ENCODE measurements around the gene VWA3B.

The VWA3B gene

GRCh38 chr2:98346311-98347236, 259.6 kb downstream of the VWA3B start, which contains the start of gene CNGA3:
CNGA3 (plus strand) TSS chr2:98346456; CDS start chr2:98369976, 23,520 bp downstream.
- H3K4me3 ChIP-seq (ENCODE audit: control insufficient read depth, low read depth, low read length) = peak within 1 kb of the TSS; percentile 19
- no peak for TF ChIP-seq CTCF (conservative IDR thresholded peaks at IDR 0.05; ENCODE audit: control insufficient read depth, insufficient read depth, low read depth, low read length)
- peak; percentile 8 for DNase-seq (ENCODE audit: low read depth)

GRCh38 chr2:98347298-98348065, 260.5 kb downstream of the VWA3B start:
- no peak overlapping the region for H3K4me3 ChIP-seq (ENCODE audit: control insufficient read depth, low read depth, low read length)
- no peak for TF ChIP-seq CTCF (conservative IDR thresholded peaks at IDR 0.05; ENCODE audit: control insufficient read depth, insufficient read depth, low read depth, low read length)
- no peak for DNase-seq (ENCODE audit: low read depth)

DNA sequence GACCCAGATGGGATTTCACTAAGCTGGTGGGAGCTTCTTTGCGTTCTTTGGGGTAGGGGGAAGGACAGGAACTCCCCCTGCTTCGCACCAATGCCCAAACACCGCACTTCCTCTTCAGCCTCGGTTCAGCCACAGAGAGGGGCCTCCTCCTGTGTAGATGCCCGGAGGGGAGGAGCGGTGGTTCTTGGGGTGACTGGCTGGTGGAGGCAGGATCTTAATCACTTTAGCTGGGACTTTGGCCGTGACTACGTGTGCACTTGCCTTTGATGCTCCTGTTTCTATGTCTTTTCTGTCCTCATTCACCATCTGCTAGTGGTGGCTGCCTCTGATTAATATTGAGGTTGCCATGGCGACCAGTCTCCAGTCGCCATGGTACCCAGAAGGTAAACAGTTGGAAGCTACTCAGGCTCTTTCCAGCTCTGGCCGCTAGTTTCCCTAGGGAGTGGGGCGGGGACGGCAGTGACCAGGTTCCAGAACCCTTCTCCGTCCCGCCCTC, 261.1 kb downstream of the VWA3B start:
- H3K4me3 ChIP-seq (ENCODE audit: control insufficient read depth, low read depth, low read length) = no peak overlapping the region
- DNase-seq (ENCODE audit: low read depth) = no peak
- TF ChIP-seq CTCF (conservative IDR thresholded peaks at IDR 0.05; ENCODE audit: control insufficient read depth, insufficient read depth, low read depth, low read length) = no peak

GRCh38 chr2:98350411-98350810, 263.4 kb downstream of the VWA3B start:
- H3K4me3 ChIP-seq (ENCODE audit: control insufficient read depth, low read depth, low read length) = no peak overlapping the region
- no peak for DNase-seq (ENCODE audit: low read depth)
- no peak for TF ChIP-seq CTCF (conservative IDR thresholded peaks at IDR 0.05; ENCODE audit: control insufficient read depth, insufficient read depth, low read depth, low read length)

- H3K4me3 ChIP-seq (ENCODE audit: control insufficient read depth, low read depth, low read length) = no peak overlapping the region
- TF ChIP-seq CTCF (conservative IDR thresholded peaks at IDR 0.05; ENCODE audit: control insufficient read depth, insufficient read depth, low read depth, low read length) = no peak
- no peak for DNase-seq (ENCODE audit: low read depth)
Measured at GRCh38 chr2:98355881-98356280, 268.9 kb downstream of the VWA3B start.

DNA sequence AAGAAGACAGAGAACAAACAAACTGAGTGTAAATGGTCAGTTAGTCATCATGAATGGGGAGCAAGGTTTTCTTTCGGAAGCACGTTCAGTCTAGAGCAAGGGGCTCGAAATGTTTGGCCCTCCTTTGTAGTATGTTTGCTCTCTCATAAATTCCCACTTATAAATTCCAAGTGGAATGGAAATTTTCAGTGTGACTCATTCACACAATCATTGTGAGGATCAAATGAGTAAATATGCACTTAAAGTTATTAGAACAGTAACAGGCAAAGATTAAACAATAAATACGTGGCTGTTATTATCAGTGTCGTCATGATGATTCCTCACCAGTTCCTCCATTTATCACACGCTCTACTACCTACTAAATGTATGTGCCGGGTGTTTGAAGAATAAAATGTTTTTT, 269.8 kb downstream of the VWA3B start:
- no peak overlapping the region for H3K4me3 ChIP-seq (ENCODE audit: control insufficient read depth, low read depth, low read length)
- TF ChIP-seq CTCF (conservative IDR thresholded peaks at IDR 0.05; ENCODE audit: control insufficient read depth, insufficient read depth, low read depth, low read length) = no peak
- DNase-seq (ENCODE audit: low read depth) = no peak
